GM21786 (cell line): ENCODE data around the gene ADCY5.
"Not testable (repeated sequence)": the region's sequence is repeated elsewhere in the genome, so short reads cannot be mapped to it uniquely, and the experiment has no call there.

ENCODE experiments used
- ATAC-seq: cut with Tn5 transposase; IDR thresholded peaks from one replicate; pipeline ENCODE4 v1.9.1; 2021; ENCODE audit not compliant: unreplicated experiment

Gene ADCY5

GRCh38 chr3:123448536-123449101, at the start of gene ADCY5:
Gene ADCY5, minus strand, starts transcription at chr3:123449090. Its CDS starts 545 bp downstream, at chr3:123448545.
- ATAC-seq: no peak

DNA sequence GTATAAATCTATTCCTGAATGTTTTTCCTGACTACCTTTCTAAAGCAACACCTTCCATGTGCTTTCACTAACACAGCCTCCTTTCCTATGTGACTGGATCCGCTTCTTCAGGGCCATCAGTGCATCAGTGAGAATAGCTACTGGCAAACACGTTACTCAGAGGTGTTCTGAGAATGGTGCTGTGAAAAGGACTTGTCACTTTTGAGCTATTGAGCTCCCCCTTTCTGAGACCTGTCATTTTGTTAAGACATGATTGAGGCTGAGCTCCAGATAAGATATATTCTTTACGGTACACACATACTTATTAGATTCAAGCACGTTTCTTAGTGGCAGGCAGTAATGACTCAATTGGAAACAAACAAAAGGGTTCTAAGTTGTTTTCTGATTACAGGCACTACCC, 45.0 kb upstream of the ADCY5 start:
- ATAC-seq: no peak

DNA sequence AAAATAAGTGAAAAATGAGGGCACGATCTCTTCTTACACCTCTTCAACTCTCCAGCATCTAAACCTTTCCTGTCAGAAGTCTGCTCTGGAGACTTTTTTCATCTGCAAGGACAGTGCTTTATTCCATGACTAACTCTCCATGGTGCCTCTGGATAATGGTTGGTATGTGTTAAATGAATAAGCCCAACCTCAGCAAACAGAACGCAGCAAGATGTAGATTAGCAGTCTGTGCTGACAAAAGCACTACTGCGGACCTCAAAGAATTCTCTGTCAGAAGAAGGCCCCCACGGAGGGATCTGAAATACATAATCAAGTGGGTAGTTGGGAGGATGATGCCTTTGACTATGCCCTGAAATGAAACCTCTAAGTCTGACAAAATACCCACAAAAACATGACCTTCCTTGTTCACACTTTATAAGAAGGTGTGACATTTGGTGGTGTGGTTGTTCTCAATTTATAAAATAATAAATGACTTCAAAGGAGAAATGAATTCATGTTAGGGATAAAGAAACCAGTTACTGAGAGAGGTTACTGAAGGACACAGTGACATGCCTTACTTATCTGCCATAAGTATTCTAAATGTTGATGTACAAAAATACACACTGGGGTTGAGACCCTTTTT, 43.2 kb upstream of the ADCY5 start:
- no peak for ATAC-seq

GRCh38 chr3:123489400-123490004, 40.6 kb upstream of the ADCY5 start:
- peak; percentile 48 for ATAC-seq

DNA sequence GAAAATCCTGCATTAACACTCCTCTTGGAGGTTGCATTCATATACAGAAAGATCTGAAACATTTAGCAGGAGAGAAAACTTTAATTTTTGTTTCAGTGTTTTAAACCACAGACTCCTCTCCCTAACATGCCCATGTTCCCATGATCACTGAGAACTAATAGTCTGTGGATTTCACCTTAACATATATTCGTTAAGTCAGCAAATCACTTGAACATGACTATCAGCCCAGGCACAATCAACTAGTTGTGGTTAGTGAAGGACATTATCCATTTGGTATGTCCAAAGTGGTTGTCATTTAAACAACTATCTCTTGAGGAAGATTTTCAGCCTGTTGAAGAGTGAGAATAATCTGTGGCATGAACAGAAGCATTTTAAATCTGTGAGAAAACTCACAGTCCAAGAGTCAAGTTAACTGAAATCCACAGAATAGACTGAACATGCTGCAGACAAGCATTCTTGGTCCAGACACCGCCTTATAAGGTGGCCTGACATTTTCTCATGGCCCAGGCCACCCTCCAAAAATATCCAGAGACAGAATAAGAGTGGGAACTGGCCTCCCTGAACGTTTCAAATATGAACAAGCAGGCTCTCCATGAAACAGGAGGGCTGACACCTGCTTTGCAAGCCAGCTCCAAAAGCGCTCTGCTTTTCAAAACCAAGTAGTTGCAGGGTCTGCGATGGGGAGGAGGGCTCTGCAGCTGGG, 39.9 kb upstream of the ADCY5 start:
- ATAC-seq: no peak

DNA sequence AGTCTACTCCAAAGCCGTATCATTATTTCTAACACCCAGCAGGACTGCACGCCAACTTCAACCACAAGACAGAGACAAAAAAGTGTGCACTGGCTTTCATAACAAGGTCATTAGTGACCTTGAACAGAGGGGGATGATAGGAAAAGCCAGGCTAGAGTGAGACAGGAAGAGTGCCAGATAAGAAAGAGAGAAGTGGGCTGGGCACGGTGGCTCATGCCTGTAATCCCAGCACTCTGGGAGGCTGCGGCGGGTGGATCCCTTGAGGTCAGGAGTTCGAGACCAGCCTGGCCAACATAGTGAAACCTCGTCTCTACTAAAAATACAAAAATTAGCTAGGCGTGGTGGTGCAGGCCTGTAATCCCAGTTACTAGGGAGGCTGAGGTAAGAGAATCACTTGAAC, 38.2 kb upstream of the ADCY5 start:
- not testable (repeated sequence) for ATAC-seq

- no peak for ATAC-seq
Observed at GRCh38 chr3:123486460-123486859, 37.6 kb upstream of the ADCY5 start.

GRCh38 chr3:123485551-123485950, 36.7 kb upstream of the ADCY5 start:
- ATAC-seq: no peak

DNA sequence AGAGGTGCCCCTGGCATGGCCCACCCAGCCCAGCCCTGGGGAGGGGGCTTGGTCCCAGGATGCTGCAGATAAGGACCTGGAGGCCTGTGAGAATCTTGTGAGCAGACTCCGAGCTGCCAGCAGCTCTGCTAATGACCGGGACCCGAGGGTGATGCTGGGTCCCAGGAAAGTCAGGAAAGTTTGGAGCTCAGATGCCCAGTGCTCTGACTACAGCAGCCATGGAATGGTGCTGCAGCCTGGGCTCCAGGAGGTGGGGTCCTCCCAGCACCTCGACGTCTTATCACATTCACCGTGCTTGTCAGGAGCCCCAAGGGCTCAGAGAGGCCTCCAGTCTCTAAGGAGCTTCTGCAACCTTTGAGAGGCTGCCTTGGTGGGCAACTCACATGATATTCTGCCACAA, 34.3 kb upstream of the ADCY5 start:
- no peak for ATAC-seq

DNA sequence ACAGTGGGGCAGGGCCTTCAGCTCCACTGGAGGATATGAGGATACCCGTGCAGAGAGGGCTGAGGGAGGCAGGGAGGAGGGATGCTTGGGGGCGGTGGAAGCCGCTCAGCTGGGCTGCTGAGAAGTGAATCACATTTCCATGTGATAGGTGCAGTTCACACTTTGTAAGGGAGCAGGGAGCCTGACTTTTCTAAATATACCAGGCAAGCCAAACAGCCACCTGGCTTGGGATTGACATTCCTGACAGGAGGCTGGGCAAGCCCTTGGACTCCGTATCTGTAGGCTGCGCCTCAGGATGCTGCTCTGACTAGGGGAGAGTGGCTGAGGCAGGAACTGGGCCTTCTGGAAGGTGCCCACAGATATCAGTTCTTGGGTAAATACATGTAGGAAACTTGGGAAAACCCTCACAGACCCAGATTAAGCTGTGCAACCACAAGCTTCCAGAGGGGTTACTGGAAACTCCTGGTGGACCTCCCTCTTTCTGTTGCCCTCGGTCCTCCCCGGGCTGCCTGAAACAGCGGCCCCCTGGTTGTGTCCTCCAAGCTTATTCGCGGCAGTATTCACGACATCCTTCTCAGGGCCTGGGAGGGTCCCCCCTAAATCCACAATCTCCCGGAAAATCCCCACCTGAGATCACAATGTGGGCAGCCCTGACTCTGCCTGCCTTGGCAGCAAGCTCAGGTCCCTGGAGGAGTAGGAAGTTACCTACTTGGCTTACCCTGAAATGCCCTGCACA, 33.0 kb upstream of the ADCY5 start:
- no peak for ATAC-seq

DNA sequence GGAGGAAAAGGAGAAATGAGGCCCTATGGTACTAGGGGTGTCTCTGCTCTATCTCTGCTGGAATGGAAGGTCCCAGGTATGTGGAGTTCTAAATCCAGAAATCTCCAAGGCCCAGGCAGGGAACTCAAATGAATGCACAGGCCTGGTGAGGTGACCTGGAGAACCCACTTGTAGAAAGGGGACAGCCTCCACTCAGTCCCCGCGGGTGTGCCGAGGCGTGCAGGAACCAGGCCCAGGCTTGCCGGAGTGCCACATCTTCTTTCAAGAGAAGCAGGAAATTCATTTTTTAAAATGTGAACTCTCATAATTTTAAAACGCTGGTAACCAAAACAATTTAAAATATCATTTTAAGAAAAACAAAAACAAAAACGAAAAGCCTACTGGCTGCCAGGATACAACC, 32.2 kb upstream of the ADCY5 start:
- no peak for ATAC-seq

- ATAC-seq: no peak
Observed at GRCh38 chr3:123480428-123480827, 31.5 kb upstream of the ADCY5 start.

GRCh38 chr3:123479891-123480290, 31.0 kb upstream of the ADCY5 start:
- no peak for ATAC-seq

GRCh38 chr3:123478314-123478713, 29.4 kb upstream of the ADCY5 start:
- ATAC-seq: no peak

DNA sequence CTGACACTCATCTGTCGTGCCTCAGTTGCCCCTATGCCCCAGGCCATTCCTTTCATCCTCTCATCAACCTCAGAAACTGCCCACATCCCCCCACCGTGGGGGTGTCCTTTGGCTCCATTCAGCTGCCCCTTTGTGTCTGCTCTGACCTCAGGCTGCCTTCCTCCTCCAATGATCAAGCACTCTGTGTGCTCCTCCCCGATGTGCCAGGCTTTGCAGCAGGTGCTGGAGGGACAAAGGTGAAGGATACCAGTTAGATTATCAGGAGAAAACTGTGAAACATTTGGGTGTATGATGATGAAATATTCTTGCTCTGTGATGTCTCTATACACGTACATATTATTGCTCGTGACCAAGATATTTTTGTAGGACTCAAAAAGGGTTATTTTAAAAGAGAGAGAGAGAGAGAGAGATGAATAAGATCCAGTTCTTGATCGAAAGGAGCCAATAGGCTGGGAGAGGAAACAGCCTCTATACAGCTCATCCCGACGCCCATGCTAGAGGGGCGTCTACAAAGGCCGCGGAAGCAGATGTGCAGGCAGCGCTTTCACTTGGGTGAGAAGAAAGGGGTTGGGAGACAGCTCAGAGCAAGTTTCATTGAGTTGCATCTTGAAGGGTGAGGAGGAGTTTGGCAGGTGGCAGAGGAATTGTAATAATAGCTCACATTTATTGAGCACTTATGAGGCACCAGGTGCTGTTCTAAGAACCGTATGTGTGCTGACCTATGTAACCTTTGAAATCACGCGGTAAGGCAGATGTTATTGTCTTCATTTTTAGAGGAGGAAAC, 28.3 kb upstream of the ADCY5 start:
- no peak for ATAC-seq

- ATAC-seq: no peak
Observed at GRCh38 chr3:123475786-123476185, 26.9 kb upstream of the ADCY5 start.

DNA sequence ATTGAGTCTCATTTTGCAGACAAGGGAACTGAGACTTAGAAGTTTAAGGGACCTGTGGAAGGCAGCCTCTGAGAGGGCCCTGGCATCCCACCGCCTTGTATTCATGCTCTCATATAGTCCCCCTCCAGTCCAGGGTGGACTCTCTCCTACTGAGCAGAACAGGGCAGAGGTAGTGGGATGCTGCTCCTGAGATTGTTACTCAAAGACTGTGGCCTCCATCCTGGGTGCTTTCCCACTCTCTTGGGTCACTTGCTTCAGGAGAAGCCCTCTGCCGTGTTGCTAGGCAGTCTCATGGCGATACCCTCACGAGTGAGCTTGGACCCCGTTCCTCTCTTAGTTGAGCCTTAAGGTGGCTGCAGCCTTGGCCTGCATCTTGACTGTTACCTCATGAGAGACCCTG, 22.2 kb upstream of the ADCY5 start:
- ATAC-seq: no peak

GRCh38 chr3:123469323-123469995, 20.6 kb upstream of the ADCY5 start:
- no peak for ATAC-seq

DNA sequence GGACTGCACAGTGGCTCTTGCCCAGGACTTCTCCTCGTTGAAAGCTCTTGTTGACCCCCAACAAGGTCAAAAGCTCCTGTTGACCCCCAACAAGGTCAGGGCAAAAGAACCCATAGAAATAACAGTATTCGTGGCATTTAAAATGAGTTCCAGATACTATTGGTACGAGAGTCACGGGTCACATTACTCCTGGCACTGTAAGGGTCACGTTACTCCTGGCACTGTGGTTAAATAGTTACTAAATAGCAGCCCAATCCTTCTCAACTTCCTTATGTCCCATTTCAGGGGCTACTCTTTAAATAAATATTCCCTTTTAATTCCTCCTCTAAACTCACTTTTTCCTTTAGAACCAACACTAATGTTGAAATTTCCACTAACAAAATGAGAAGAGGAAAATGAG, 18.2 kb upstream of the ADCY5 start:
- ATAC-seq: no peak

DNA sequence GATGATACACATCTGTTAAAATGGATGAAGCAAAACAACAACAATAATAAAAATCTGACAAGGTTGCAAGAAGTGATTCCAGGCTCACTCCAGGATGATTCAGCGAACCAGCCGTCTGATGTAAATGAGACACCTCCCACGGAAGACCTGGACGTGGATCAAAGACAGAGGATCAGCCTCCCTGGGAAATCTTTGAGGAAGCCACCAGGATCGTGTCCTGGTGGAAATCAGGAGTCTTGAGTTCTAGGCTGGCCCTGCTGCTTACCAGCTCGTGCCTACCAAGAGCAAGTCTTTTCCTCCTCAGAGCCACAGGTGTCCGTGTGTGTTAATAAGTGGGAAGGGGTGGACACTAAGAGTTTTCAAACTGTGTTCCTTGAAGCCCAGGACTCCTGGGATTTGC, 15.3 kb upstream of the ADCY5 start:
- no peak for ATAC-seq
